ENCODE data around the gene NMRK1. TPM values are rescaled to one million over a fixed set of nuclear protein-coding genes. Genes with fewer than 3 reads are reported as not detected.

The NMRK1 gene
- total and polyA plus RNA-seq, 2 donors (not counting 1 experiment from before 2014, with no cell fraction given): 10.1 TPM

DNA sequence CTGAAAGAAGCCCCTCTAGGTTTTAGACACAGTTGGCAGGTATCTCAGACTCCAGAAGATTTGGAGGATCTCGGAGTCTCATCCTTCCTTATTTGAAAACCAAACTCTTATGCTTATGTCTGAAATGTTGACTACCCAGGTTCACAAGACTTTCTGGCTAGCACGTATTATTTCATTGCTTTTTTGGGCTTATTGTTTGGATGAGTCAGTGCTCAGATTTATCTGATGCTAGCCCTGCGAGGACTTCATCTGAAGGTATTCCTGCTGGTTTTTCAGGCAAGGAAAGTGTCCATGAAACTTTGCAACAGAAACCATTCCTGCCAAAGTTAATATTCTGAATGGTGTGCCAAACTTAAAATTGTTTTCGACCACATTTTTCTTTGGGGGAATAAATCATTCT lies 8.8 kb upstream of the NMRK1 start:
- peaks cover 21 to 28% of the 10 kb centered on the region in 2 donors for H3K4me1 ChIP-seq (ENCODE audit: control insufficient read depth in 2 of 2, insufficient read depth in 2 of 2, low read length in 2 of 2)
- CTCF ChIA-PET: no interaction called here
- no peak overlapping the region for H3K9ac ChIP-seq (ENCODE audit: low read length)
- H3K4me2 ChIP-seq (replicated peaks; ENCODE audit: low read depth, low read length, poor library complexity, severe bottlenecking): no peak overlapping the region
- H3K9me3 ChIP-seq (ENCODE audit: control extremely low read depth in 1 of 3, control insufficient read depth in 2 of 3, insufficient read depth in 1 of 3, low read length in 2 of 3): no peaks in the 10 kb centered on the region
- POLR2A ChIA-PET: no interaction called here
- TF ChIP-seq, protein P1, sequence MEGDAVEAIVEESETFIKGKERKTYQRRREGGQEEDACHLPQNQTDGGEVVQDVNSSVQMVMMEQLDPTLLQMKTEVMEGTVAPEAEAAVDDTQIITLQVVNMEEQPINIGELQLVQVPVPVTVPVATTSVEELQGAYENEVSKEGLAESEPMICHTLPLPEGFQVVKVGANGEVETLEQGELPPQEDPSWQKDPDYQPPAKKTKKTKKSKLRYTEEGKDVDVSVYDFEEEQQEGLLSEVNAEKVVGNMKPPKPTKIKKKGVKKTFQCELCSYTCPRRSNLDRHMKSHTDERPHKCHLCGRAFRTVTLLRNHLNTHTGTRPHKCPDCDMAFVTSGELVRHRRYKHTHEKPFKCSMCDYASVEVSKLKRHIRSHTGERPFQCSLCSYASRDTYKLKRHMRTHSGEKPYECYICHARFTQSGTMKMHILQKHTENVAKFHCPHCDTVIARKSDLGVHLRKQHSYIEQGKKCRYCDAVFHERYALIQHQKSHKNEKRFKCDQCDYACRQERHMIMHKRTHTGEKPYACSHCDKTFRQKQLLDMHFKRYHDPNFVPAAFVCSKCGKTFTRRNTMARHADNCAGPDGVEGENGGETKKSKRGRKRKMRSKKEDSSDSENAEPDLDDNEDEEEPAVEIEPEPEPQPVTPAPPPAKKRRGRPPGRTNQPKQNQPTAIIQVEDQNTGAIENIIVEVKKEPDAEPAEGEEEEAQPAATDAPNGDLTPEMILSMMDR (IDR thresholded peaks at IDR 0.05): no peak
- TF ChIP-seq EZH2 (IDR thresholded peaks at IDR 0.05; ENCODE audit: borderline replicate concordance, insufficient read depth, low read depth, low read length, poor library complexity, severe bottlenecking): no peak
- no peak overlapping the region for H3K27ac ChIP-seq (ENCODE audit: low read length in 2 of 2)
- H3K27me3 Mint-ChIP-seq: no peaks in the 10 kb centered on the region
- no peak overlapping the region for H3K27ac Mint-ChIP-seq
- no peaks in the 10 kb centered on the region for H3K9me3 Mint-ChIP-seq (ENCODE audit: insufficient read depth)
- no peak overlapping the region for H2AFZ ChIP-seq (ENCODE audit: insufficient read depth, low read depth, low read length, poor library complexity, severe bottlenecking)
- peaks cover 57% of the 10 kb centered on the region for H3K4me1 Mint-ChIP-seq
- no peaks in the 10 kb centered on the region for H3K27me3 ChIP-seq (replicated peaks in 1 of 4; ENCODE audit: control extremely low read depth in 1 of 4, control insufficient read depth in 3 of 4, insufficient read depth in 4 of 4, low read length in 3 of 4)
- H3K4me3 Mint-ChIP-seq: no peak overlapping the region
- DNase-seq (no peak), ATAC-seq (ENCODE audit: low read depth) (no peak)
- 90% methylated on average over 3 of the region's 4 CpGs for WGBS (ENCODE audit: insufficient coverage)
- peaks cover 97% of the 10 kb centered on the region for H4K20me1 ChIP-seq (ENCODE audit: control insufficient read depth, insufficient read depth, low read length, poor library complexity, severe bottlenecking)
- H3K4me3 ChIP-seq (ENCODE audit: control extremely low read depth in 1 of 5, extremely low read depth in 1 of 5, insufficient read depth in 1 of 5, low read depth in 2 of 5, low read length in 4 of 5): no peak overlapping the region
- peaks cover 99% of the 10 kb centered on the region for H3K79me2 ChIP-seq (ENCODE audit: control insufficient read depth, insufficient read depth, low read length)
- peaks cover 0 to 19% of the 10 kb centered on the region in 2 experiments for H3K36me3 ChIP-seq (replicated peaks in 1 of 2; ENCODE audit: control extremely low read depth in 1 of 2, control insufficient read depth in 1 of 2, extremely low read depth in 1 of 2, insufficient read depth in 2 of 2, low read length in 1 of 2)
- intact Hi-C loops (cut with micrococcal nuclease): no loop called here

DNA sequence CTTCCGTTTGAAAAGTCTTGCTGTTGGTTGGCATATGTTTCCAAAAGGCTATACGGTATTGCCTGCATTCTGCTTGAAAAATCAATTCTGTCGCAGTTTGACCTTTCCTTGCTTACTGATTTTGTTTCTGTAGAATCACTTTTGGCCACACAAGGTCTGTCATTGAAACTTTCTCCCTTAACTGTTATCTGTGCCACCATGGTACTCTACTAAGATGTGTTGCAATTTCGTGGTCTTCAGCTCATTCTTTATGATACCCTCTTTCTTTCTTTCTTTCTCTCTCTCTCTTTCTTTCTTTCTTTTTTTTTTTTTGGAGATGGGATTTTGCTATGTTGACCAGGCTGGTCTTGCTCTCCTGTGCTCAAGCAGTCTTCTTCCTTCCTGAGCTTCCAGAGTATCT lies 4.8 kb upstream of the NMRK1 start:
- Histone ChIP-seq H3K4me1 (ENCODE audit: control insufficient read depth in 2 of 2, insufficient read depth in 2 of 2, low read length in 2 of 2) (peaks cover 43 to 53% of the 10 kb centered on the region in 2 donors), H3K79me2 (ENCODE audit: control insufficient read depth, insufficient read depth, low read length) (peaks cover 93% of the 10 kb centered on the region), H3K9me3 (ENCODE audit: control extremely low read depth in 1 of 3, control insufficient read depth in 2 of 3, insufficient read depth in 1 of 3, low read length in 2 of 3) (no peaks in the 10 kb centered on the region), H3K27me3 (replicated peaks in 1 of 4; ENCODE audit: control extremely low read depth in 1 of 4, control insufficient read depth in 3 of 4, insufficient read depth in 4 of 4, low read length in 3 of 4) (no peaks in the 10 kb centered on the region), H3K4me2 (replicated peaks; ENCODE audit: low read depth, low read length, poor library complexity, severe bottlenecking) (no peak overlapping the region), H3K36me3 (replicated peaks in 1 of 2; ENCODE audit: control extremely low read depth in 1 of 2, control insufficient read depth in 1 of 2, extremely low read depth in 1 of 2, insufficient read depth in 2 of 2, low read length in 1 of 2) (peaks cover 0 to 8% of the 10 kb centered on the region in 2 experiments), H3K4me3 (ENCODE audit: control extremely low read depth in 1 of 5, extremely low read depth in 1 of 5, insufficient read depth in 1 of 5, low read depth in 2 of 5, low read length in 4 of 5) (no peak overlapping the region), H3K27ac (ENCODE audit: low read length in 2 of 2) (no peak overlapping the region), H3K9ac (ENCODE audit: low read length) (no peak overlapping the region), H2AFZ (ENCODE audit: insufficient read depth, low read depth, low read length, poor library complexity, severe bottlenecking) (no peak overlapping the region), H4K20me1 (ENCODE audit: control insufficient read depth, insufficient read depth, low read length, poor library complexity, severe bottlenecking) (peaks cover 85% of the 10 kb centered on the region)
- no peak for ATAC-seq (ENCODE audit: low read depth)
- TF ChIP-seq EZH2 (IDR thresholded peaks at IDR 0.05; ENCODE audit: borderline replicate concordance, insufficient read depth, low read depth, low read length, poor library complexity, severe bottlenecking): no peak
- TF ChIP-seq, protein P1 (IDR thresholded peaks at IDR 0.05): no peak
- POLR2A ChIA-PET: no interaction called here
- no peak for DNase-seq
- no peak overlapping the region for H3K4me3 Mint-ChIP-seq
- no peak overlapping the region for H3K27ac Mint-ChIP-seq
- H3K4me1 Mint-ChIP-seq: peaks cover 66% of the 10 kb centered on the region
- 88% methylated on average over 1 of the region's 4 CpGs for WGBS (ENCODE audit: insufficient coverage)
- intact Hi-C loops (cut with micrococcal nuclease): no loop called here
- no peaks in the 10 kb centered on the region for H3K9me3 Mint-ChIP-seq (ENCODE audit: insufficient read depth)
- no peaks in the 10 kb centered on the region for H3K27me3 Mint-ChIP-seq
- CTCF ChIA-PET: interaction anchor here (1.0 to 1.4 kb wide), 2 partner anchors 92 to 317 kb away, joined by 3 read pairs; no protein-coding TSS in a partner anchor
